Body of pancreas (tissue), 4 donors: ENCODE results near the gene VIT. TPM values are rescaled to one million over a fixed set of nuclear protein-coding genes. Genes with fewer than 3 reads are reported as not detected.

Experiments
- ATAC-seq: fragments of 150-250 bp; one replicate; pipeline ENCODE4 v1.9.1; 2016
- DNase-seq, 4 donors: peaks; one replicate each; pipeline ENCODE4 v3.0.0-alpha.2; 2019
- H3K27ac ChIP-seq, 4 donors: fragments of 200-600 bp; sonication (generic); 1 replicate in 3 of 4; 2 replicates in 1 of 4; pipeline versions ENCODE4 v1.5.1 to v1.6.1; 2016 to 2019; ENCODE audit warnings: mild to moderate bottlenecking in 1 of 4, mixed read lengths in 1 of 4, moderate library complexity in 1 of 4
- H3K27me3 ChIP-seq, 2 donors: fragments of 200-600 bp; sonication (generic); one replicate each; pipeline ENCODE4 v1.6.0; 2016; ENCODE audit warnings: mild to moderate bottlenecking in 1 of 2
- H3K36me3 ChIP-seq, 2 donors: fragments of 200-600 bp; sonication (generic); replicated peaks in 1 of 2; 2 replicates each; pipeline ENCODE4 v1.5.1; 2016; ENCODE audit warnings: low read depth in 2 of 2; ENCODE audit not compliant: insufficient read depth in 1 of 2
- H3K4me1 ChIP-seq: fragments of 200-600 bp; sonication (generic); one replicate; pipeline ENCODE4 v1.6.0; 2016
- H3K4me3 ChIP-seq, 2 donors: fragments of 200-600 bp; sonication (generic); 1 replicate in 1 of 2; 2 replicates in 1 of 2; pipeline ENCODE4 v1.5.1; 2016 to 2019
- H3K9me3 ChIP-seq, 3 donors: fragments of 200-600 bp; sonication (generic); 1 replicate in 2 of 3; 2 replicates in 1 of 3; pipeline ENCODE4 v1.5.1; 2016
- POLR2A ChIP-seq, 3 donors: fragments of 450-650 bp; IDR thresholded peaks; one replicate each; pipeline ENCODE4 v1.6.1; 2016; ENCODE audit warnings: antibody characterized with exemption in 3 of 3, mild to moderate bottlenecking in 2 of 3
- WGBS, 2 donors: methylation state at CpG; one replicate each; pipeline ENCODE4 v1.1.5; 2017; 5-methylcytosine and 5-hydroxymethylcytosine counted together
- intact Hi-C: fragments of 100-400 bp; cut with DNase I; formaldehyde crosslinking; loops from one replicate; pipeline ENCODE4 v1.15.1; 2023
- total RNA-seq, 2 donors: library from RNA; depleted of rRNA; stranded (reverse); fragments of >200 nt; gene quantifications; one replicate each; pipeline ENCODE4 v1.1.0, GENCODE V29; 2016
- TF ChIP-seq, protein P1 (sequence below), 7 experiments: fragments of 450-650 bp in 4 of 7; fragments of 200-600 bp in 3 of 7; sonication (generic) in 3 of 7; IDR thresholded peaks; one replicate each; pipeline ENCODE4 v1.5.1; 2016 to 2019; ENCODE audit warnings: antibody characterized with exemption in 7 of 7

VIT gene
- total RNA-seq, 2 donors from 2014 or later: 0.99 to 2.6 TPM

DNA sequence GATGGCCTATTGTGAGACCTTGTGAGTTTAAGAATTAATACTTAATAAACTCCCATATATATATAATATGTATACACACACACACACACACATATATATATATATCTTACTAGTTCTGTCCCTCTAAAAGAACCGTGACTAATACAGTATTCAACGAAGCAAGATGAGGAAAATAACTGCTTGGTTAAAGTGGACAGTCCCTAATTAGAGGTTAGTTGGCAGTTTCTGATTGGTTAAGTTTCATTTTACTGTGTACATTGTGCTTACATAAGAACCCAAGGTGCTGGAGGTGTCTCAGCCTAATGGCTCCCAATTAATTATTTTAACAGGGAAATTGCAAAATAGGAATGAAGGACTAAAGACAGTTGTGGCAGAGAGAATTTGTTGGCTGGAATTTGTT, 137.7 kb downstream of the VIT start:
- Histone ChIP-seq H3K4me1 (no peaks in the 10 kb centered on the region), H3K36me3 (no peaks in the 10 kb centered on the region), H3K4me3 (no peak overlapping the region), H3K9me3 (no peaks in the 10 kb centered on the region), H3K27me3 (no peaks in the 10 kb centered on the region), H3K27ac (no peak overlapping the region)
- WGBS, 2 donors: 72 to 76% methylated on average over 2 of the region's 2 CpGs
- TF ChIP-seq, protein P1, sequence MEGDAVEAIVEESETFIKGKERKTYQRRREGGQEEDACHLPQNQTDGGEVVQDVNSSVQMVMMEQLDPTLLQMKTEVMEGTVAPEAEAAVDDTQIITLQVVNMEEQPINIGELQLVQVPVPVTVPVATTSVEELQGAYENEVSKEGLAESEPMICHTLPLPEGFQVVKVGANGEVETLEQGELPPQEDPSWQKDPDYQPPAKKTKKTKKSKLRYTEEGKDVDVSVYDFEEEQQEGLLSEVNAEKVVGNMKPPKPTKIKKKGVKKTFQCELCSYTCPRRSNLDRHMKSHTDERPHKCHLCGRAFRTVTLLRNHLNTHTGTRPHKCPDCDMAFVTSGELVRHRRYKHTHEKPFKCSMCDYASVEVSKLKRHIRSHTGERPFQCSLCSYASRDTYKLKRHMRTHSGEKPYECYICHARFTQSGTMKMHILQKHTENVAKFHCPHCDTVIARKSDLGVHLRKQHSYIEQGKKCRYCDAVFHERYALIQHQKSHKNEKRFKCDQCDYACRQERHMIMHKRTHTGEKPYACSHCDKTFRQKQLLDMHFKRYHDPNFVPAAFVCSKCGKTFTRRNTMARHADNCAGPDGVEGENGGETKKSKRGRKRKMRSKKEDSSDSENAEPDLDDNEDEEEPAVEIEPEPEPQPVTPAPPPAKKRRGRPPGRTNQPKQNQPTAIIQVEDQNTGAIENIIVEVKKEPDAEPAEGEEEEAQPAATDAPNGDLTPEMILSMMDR (IDR thresholded peaks at IDR 0.05): no peak
- no peak for TF ChIP-seq POLR2A (IDR thresholded peaks at IDR 0.05)
- ATAC-seq (no peak), DNase-seq (no peak)
- intact Hi-C loops: no loop called here

DNA sequence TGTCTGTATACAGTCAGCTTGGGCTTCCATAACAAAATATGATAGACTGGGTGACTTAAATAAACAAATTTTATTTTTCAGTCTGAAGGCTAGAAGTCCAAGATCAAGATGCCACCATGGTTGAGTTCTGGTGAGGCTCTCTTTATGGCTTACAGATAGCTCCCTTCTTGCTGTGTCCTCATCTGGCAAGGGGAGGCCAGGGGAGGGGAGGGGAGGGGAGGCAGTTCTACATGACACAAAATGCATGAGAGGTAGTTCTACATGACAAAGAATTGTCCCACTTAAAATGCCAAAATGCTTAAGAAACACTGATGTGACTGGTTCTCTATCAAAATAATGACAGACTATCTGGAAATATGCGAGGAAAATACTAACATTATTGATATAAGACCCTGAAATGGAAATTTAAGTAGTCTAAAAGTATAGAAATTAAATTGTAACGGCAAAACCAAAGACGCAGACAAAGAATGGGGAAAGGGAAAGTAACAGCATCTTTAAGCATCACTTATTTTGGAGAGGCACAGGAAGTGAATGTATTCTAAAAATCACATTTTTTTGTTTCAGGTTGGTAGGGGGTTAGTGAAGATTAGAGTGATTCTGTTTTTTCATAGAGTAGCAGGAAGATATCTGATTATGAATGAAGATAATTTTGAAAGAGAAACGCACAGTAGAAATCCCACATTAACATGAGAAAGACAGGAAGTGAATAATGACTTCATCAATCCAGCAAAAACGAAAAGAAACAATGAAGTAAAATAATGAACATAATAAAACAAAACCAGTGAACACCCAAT, 138.4 kb downstream of the VIT start:
- ATAC-seq: no peak
- 43 to 46% methylated on average over 5 of the region's 5 CpGs for WGBS, 2 donors

DNA sequence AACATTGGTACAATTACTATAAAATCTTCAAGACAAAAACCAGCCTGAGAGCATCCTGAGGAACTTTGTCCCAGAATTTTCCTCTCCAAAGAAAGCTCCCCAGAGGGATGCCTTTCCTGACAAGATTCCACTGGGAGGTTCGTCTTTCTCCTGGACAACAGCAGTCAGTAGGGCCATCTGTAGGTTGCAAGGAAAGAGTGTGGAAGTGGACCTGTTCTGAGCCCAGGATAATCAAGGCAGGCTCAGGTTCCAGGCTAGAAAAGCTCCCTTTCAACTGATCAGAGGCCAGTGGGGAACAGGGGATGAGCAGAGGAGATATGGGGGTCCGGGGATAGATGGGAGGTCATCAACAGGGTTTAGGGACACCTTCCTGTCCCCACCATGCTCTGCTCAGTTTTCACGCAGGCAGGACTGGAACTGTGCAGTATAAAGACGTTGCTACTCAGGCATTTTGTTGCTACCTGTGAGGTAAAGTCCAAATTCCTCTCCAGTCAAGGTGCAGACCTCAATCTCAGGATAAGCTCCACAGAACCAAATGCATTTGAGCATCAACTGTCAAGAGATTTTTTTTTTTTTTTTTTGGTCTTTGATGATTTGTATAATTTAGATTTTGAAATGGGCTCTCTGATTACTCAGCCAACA, 143.6 kb downstream of the VIT start:
- intact Hi-C loops: no loop called here
- H3K4me3 ChIP-seq: no peak overlapping the region
- 74 to 76% methylated on average over 4 of the region's 4 CpGs for WGBS, 2 donors
- H3K27me3 ChIP-seq: no peaks in the 10 kb centered on the region
- ATAC-seq (no peak), DNase-seq (no peak)
- no peaks in the 10 kb centered on the region for H3K9me3 ChIP-seq
- TF ChIP-seq POLR2A (IDR thresholded peaks at IDR 0.05): no peak
- TF ChIP-seq, protein P1 (IDR thresholded peaks at IDR 0.05): no peak
- no peak overlapping the region for H3K27ac ChIP-seq
- H3K36me3 ChIP-seq: no peaks in the 10 kb centered on the region
- no peaks in the 10 kb centered on the region for H3K4me1 ChIP-seq

More for the DNA sequence above, 138.4 kb downstream of the VIT start:
- Histone ChIP-seq H3K27me3 (no peaks in the 10 kb centered on the region), H3K36me3 (no peaks in the 10 kb centered on the region), H3K4me1 (no peaks in the 10 kb centered on the region), H3K27ac (no peak overlapping the region), H3K9me3 (no peaks in the 10 kb centered on the region), H3K4me3 (no peak overlapping the region)
- no peak for DNase-seq
- no peak for TF ChIP-seq POLR2A (IDR thresholded peaks at IDR 0.05)
- intact Hi-C loops: no loop called here

DNA sequence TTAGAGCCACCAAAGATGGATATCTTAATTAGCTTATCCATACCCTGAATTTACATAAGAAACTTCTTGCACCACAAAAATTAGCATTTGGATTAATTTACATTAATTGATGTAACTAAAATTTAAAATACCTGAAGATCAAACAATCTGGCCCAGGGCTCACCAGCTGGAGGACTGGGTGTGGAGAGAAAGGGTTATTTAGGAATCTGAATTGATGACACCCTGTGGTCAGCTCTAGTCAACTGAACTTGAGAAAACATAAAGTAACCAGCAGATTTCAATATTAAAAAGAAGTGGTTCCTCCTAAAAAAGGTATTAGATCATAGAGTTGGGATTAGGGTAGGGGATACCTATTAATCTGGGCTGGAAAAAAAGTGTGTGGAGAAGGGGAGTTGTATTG, 147.3 kb downstream of the VIT start:
- Histone ChIP-seq H3K36me3 (no peaks in the 10 kb centered on the region), H3K9me3 (no peaks in the 10 kb centered on the region), H3K27me3 (no peaks in the 10 kb centered on the region), H3K27ac (no peak overlapping the region), H3K4me3 (no peak overlapping the region), H3K4me1 (no peaks in the 10 kb centered on the region)
- TF ChIP-seq, protein P1 (IDR thresholded peaks at IDR 0.05): no peak
- TF ChIP-seq POLR2A (IDR thresholded peaks at IDR 0.05): no peak
- intact Hi-C loops: no loop called here
- no peak for DNase-seq
- ATAC-seq: no peak

DNA sequence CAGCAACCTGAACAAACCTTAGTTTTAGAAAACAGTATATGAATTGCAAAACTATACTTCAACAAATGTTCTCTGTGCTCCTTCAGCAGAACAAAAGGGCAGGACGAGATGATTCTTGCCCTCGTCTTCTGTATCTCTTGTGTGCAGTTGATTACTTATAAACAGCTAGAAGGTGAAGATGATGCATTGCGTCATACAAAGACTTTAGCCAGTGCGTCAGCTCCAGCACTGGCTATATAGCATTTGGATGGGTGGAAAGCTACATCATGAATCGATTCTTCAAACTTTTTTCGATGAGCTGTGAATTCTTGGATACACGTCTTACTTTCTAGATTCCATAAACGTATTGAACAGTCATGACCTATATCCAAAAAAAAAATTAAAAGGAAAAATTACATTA, 152.8 kb downstream of the VIT start:
- TF ChIP-seq, protein P1 (IDR thresholded peaks at IDR 0.05): no peak
- no peak for TF ChIP-seq POLR2A (IDR thresholded peaks at IDR 0.05)
- 92 to 96% methylated on average over 8 of the region's 8 CpGs for WGBS, 2 donors
- Histone ChIP-seq H3K27me3 (no peaks in the 10 kb centered on the region), H3K4me1 (no peaks in the 10 kb centered on the region), H3K36me3 (peaks cover 0 to 4% of the 10 kb centered on the region in 2 donors), H3K4me3 (no peak overlapping the region), H3K27ac (no peak overlapping the region), H3K9me3 (no peaks in the 10 kb centered on the region)
- no peak for DNase-seq
- intact Hi-C loops: no loop called here
- no peak for ATAC-seq
